GM18519 (cell line): ENCODE data around the gene TCF4.
A peak's percentile ranks its signal among the peaks of the same experiment; 100 is the strongest.

Source experiments
- ATAC-seq: cut with Tn5 transposase; IDR thresholded peaks from one replicate; pipeline ENCODE4 v1.9.1; 2021; ENCODE audit warnings: mild to moderate bottlenecking, moderate library complexity; ENCODE audit not compliant: unreplicated experiment, low FRiP score

Gene TCF4

DNA sequence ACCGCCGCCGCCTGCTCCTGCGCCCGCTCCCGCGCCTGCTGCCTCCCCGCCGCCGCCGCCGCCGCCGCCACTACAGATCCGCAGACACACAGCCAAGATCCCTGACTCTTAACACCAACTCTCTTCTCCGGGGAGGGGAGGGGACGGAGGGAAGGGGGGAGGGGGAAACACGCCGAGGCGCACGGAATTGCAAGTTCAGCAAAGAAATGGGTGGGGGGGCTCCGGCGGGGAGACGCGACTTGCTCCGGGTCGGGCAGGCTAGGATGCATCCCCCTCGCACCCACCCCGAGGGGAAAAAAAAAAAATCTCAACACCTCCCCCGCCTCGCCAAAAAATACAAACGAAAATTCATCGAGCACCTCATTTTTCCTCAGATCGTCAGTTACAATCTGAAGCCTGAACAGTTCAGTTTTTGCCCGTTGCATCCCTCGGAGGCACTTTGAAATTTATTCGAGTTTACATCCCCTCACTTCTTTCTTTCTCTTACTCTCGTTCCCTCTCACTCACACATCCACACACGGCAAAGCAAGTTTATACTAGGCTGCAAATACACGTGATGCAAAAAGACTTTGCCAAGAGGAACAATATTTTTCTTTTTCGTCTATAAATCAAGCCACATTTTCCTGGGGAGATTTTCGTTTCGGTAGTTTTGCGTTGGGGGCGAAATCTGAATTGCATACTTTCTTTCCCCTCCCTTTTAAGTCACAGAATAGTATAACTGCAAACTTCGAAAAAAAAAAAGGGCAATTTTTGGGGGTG lies at the start of gene TCF4:
Gene TCF4 (minus strand): TSS at position 82 of the 759 bp plus-strand sequence. CDS start 1,076 bp downstream, outside the sequence.
- no peak for ATAC-seq

DNA sequence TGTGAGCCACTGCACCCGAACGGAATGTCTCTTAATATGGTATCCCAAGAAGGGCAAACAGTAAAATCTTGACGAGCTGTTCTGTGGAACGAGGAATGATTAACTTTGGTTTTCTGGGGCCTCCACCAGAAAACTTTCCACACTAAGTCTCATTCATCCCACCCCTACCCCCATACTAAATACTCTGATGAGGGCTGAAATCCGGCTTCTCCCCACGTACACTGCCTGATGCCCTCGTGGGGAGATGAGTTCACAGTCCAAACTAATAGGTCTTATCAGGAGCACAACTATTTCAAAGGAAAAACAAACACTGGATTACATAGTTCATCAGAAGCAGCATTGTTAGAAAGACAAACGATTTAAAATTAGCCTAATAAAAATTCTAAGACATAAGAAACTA lies 49.2 kb upstream of the TCF4 start:
- no peak for ATAC-seq

DNA sequence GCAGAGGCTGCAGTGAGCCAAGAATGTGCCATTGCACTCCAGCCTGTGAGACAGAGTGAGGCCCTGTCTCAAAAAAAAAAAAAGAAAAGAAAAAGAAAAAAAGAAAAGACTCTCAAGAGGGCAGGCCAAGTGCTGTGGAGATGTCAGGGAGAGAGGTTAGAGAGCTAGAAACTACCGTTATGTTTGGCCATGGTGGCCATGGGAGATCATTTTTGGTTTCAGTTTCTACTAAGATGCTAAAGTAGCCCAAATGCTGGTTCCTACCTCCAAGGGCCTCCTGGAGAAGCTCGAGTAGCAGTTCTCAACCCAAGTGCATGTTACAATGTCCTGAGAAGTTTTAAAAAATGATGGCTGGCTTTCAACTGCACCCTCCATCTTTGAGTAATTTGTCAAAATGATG lies 47.4 kb upstream of the TCF4 start:
- no peak for ATAC-seq

DNA sequence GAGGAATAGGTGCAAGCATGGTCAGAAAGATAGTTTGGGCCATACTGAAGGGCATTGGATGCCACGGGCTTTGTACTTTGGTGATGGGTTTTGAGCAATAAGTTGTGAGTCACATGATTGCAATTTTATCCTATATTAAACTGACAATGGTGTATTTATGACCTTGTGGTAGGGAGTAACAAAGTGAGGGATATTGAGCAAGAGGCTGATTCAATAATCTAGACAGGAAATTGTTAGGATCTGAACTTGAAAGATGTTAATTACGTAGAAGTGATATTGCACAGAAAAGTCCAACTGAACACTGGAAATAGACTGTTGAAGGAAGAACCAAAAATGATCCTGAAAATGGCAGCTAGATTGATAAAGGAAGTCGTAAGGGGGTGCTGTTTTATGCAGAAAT lies 46.6 kb upstream of the TCF4 start:
- no peak for ATAC-seq

DNA sequence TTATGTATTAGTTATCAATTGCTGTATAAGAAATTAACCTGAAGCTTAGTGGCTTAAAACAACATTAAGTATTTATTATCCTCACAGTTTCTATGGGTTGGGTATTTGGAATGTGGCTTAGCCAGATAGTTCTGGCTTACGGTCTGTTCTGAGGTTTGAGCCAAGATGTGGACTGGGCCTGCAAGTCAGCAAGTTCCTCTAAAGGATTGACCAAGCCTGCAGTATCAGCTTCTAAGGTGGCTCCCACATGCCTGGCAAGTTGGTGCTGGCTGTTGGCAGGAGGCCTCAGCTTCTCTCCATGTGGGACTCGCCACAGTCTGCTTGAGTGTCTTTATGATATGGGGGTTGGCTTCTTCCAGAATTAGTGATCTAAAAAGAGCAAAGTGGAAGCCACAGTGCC lies 45.0 kb upstream of the TCF4 start:
- ATAC-seq = no peak

DNA sequence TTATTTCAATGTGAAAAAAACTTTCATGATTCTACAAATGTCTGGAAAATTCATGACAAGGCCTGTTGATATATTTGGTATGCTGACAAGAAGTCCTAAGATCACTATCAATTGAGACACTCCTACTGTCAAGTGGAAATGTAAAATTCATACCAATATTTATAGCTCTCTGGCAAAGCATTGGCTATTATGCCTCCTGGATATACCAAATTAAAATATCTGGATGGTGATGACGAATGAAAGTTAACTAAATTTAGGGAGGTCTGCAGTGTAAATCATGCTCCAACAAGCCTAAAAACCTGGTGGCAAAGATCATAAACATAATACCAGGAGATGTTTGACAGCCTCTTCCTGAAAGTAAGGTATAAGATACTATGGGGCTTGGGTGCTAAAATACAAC lies 41.1 kb upstream of the TCF4 start:
- ATAC-seq = no peak

DNA sequence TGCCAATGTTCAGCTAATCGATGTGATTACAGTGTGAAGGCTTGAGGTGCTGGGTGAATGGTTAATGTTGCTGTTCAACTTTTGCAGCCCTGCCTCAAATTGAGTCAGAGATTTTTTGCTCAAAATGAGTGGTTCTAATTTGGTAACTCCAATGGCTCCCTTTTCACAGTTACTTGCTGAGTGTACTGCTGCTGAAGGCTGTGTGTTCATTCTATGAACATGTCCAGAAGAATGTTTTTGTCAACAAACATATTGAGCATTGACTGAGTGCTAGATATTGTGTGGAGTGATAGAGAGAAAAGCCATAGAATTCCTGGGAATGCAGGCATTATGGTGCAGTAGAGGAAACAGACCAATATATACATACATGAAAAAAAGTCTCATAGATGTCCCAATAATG lies 39.0 kb upstream of the TCF4 start:
- ATAC-seq = no peak

DNA sequence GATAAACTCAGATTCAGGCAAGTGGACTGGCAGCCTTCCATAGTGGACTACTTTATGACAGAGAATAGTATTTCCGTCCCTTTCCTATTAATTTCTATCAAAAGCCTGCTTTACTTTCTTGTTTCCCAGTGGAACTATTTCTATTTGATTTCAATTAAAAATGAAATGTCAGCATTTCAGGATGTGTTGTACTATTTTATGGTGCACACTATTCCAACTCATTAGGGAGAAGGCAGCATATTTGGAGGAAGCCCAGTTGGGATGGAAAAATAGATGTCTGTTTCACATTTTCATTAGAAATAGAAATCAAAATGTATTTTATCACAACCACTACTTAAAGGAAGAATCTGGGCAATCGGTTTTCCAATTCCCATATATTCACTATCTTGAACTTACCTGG lies 37.9 kb upstream of the TCF4 start:
- ATAC-seq = no peak

DNA sequence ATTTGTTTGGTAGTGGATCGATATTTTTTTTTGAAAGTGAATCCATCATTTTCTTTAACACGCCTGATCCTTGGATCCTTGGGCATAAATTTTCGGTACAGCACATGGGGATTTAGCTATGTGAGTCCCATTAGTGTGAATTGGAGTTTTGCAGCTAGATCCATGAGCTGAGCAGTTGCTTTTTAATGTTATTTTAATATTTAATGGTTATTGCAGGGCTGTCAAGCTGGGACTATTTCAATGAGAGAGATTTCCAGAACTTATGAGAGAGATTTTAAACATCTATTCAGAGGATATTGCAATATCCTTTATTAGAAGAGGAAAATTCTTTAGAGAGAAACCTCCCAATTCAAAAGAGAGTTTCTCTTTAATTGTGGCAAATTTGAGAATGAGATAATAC lies 35.6 kb upstream of the TCF4 start:
- no peak for ATAC-seq

DNA sequence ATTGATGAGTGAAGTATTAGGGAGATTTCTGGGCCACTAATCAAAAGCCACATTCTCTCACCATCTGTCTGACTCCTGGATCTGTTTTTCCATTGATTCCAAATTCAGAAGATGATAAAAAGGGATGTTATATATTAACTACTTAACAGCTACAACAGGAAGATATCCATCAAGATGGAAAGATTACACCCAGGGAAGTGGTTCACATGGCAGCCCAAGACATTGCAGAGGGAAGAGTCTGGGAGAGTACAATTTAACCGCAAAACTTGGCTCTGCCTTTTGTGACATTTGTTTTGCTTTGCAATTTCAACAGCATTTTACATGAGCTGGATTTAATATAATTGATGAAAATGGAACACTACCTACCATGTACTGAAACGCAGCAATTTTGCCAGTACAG lies 22.5 kb upstream of the TCF4 start:
- ATAC-seq = no peak

DNA sequence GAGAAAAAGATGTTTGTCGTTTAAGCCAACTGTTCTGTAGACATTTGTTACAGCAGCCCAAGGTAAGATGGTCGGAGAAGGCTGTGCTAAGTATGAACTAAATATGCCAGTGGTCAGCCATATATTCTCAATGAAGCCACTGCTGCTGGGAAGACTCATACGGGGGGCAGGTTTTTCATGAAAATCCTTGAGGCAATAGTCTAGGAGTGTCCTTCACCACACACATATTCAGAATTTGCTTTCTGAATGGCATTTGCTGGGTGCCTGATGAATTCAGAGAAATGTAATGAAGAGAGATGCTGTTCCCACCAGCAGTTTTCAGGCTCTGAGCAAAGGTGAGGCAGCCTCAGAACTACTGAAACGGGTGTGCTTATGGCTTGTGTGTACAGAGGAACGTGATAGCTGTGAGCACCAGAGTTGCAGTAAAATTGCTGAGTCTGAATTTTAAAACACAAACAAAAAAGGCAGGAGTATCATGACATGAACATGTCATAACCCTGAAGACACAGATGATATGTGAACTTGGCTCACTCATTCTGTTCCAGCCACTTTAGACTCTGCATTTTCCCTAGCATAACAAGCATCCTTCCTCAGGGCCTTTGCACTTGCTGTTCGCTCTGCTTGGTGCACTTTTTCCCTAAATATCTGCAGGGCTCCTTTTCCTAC lies 21.3 kb upstream of the TCF4 start:
- ATAC-seq = no peak

DNA sequence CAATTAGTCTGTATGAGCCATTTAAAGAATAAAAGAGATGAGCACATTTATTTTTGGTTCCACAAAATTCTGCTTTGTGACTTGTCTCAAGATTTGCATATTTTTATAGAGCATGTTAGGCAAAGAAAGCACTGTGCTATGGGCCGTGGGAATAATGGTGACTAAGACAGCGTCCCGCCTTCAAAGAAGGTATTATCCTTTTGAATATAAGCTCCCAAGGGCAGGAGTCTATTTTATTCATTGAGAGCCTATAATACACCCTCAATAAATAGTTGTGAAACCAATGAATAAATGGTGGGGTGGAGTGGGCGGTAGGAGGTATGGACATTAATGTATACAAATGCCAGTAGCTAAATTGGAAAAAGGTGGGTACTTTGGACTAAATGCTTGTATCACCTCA lies 20.5 kb upstream of the TCF4 start:
- no peak for ATAC-seq

DNA sequence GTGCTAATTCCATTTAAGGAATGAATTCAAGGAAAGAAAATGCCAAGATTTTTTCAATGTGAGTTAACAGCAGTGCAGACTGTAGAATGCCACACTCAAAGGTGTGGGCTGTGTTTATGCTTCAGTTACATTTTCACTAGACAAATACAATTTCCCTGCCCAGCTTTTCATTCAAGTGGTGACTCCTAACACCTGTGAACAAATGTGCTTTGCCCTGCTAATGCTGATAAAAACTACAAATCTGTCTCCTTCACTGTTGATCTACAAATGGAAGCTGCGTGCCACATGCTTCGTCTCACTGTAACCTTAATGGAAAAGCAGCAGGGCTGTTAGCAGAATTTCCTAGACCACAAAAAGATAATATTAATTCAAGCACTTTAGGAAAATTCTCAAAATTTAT lies 19.8 kb upstream of the TCF4 start:
- no peak for ATAC-seq

DNA sequence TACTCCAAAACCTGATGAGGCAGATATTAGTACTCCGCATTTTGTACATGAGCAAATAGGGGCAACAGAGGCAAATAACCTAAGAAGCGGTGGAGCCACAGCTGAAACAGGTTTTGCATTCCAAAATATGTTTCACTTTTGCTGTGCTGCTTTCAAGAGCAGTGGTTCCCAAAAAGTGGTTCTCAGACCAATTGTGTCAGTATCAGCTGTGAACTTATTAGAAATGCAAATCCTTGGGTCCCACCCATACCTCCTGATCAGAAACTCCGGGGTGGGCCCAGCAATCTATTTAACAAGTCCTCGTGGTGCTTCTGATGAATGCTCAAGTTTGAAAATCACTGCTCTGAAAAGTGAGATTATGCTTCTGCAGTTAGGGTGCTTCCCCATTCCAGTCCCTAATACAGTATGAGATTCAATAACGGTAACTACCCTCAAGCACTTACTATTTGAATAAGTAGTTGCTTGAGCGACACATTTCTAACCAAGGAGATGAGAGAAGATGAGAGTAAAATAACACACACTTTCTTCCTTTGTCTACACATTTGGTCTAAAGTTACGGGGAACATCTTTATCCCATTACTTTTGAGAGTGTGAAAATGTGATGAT lies 17.8 kb upstream of the TCF4 start:
- no peak for ATAC-seq

DNA sequence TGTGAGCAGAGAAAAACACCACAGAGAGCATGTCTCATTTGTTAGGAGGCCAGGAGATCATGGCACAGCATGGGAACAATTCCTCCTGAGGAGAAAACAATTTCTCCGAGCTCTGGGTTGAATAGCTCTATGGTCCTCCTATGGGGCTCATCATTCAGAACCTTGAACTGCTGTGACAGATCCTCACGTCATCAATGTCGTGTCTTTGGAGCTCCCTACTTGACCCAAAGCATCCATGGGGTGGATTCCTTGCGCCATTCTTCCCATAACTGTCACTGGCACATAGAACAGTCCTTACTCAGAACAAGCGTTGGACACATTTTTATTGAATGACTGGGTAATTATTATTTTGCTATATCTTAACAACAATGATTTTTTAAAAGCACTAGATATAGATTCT lies 15.8 kb upstream of the TCF4 start:
- ATAC-seq = no peak

DNA sequence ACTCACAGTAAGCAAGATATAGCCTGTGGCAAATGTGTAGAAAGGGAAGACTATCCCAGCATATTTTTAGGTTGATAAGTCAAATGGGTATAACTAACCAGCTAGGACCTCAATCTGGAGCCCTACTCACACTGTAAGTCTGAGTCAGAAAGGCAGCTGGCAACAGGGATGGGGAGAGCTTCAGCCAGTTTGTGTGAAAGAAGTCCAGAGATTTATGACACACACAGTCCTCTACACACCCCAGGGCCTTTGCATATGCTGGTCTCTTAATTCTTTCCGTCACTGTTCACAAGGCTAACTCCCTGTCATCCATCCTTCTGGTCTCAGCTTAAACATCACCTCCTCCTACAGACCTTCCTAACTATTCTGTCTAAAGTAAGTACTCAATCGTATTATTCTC lies 5.9 kb upstream of the TCF4 start:
- ATAC-seq = no peak

DNA sequence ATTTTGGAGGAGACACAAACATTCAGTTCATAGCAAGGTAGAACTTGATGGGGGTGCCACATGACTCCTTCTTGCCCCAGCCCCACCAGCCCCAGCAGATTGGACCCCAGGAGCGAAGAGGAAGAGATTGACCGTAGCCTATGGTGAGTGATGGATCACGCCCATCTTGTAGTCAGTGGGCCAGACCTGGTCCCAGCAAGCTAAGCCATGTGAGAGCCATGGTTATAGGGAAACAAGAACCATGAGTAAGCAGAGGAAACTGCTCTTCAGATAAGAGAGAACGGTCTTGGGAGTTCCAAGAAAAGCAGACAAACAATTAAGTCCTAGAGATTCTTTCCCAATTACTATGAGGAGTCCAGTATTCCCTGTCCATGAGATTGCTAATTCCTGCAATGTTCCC lies 4.6 kb upstream of the TCF4 start:
- ATAC-seq = no peak

DNA sequence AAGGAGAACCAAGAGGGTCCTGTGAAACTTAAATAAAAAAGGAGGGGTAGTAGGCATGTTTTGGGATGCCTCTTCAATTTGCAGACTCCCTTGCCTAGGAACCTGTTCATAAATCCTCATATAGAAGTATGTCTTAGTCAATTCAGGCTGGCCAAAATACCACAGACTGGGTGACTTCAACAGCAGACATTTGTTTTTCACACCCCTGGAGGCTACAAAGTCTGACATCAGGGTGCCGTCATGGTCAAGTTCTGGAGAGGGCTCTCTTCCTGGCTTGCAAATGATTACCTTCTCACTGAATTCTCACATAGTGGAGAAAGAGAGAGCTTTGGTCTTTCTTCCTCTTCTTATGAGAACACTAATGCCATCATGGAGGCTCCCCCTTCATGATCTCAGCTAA lies 4.1 kb upstream of the TCF4 start:
- ATAC-seq = no peak

DNA sequence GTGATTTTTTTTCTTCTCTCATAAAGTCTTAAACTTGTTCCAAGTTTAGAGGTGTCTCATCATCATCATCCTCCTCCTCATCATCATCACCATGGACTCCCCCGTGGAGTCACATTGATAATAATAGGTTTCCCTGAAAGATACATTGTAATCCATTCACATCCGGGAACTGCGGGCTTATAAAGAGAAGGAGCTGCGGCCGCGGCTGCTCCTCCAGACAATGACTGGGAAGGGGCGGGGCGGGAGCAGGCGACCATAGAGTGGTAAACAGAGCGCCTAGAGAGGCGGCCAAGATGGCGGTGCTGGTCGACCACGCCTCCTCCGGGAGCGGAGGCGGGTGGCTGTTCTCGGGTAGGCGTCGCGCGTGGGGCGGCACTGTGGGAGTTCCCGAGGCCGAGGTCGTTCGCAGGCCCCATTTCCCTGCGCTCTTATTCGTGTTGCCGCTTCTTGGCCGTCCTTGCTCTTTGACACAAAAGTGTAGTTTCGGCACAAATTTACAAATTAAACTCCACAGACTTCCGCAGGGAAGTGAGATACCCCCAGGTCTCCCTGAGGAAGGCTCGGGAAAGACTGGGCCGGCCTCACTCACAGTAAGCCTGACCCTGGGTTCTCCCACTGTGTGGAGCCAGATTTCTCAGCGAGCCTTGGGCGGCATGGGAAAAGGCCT lies 1.8 kb upstream of the TCF4 start:
- ATAC-seq = peak; percentile 66

DNA sequence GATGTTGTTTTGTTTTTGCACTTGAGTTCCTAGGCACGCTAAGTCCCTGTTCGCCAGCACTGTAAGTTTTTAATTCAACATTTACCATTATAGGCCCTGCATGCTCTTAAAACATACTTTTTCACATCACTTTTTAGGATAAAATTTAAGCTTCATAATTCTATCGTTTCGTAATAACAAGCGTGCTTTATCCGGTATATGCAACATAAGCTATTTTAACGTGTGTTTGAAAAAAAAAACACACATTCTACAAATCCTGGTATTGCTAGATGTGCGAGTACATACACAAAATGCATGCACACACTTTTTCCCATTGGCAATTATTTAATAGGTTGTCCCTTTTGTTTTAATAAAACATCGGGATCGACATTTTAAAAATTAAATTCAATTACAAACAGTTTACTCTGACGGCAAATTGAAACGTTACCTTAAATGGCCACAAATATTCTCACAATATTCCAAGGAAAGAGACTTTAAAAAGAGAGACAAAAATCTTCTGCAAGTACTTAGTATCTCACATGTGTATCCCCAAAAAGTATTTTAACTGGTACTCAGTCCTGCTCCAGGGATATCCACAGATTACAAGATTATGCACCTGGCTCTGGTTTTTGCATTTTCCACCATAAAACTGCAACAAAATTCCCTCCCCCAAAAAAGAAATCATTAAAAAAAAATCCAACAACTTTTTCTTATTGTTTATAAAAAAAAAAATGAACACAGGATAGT lies 1.0 kb upstream of the TCF4 start:
- no peak for ATAC-seq
